IPS DF 19.7 (cell line): ENCODE measurements around the gene CEP164.
"Not testable (repeated sequence)": the region's sequence is repeated elsewhere in the genome, so short reads cannot be mapped to it uniquely, and the experiment has no call there.

Experiments used
- DNase-seq: peaks from one replicate; pipeline ENCODE4 v3.0.0-alpha.2; 2013; ENCODE audit warnings: low read depth, low spot score

CEP164 gene

DNA sequence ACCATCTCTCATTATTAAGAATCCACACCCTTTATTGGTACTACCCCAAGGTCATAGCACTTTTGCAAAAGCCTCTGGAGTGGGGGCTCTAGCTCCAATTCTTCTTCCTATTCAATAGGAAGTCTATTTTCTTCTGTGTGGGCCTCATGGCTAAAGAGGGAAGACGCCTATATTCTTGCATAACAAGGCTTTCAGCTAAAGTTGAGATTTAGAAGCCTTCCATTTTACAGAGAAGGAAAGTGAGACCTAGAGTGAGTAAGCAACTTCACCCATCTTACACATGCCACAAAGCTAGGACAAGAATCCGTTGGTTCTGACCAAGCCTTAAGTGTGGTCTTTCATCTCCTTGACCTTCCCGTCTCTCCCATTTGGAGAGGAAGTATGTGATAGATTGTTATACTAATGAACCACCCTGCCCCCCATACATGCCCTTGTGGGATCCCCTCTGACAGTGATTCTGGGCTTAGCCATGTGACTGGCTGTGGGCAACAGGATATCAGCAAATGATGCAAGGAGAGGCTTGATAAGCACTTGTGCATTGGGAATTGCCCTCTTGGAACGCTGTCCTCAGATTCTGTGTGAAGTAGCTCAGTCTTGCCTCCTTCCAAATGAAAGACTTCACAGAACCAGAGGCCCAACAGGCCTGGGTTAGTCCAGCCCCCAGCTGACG, 23.9 kb upstream of the CEP164 start:
- no peak for DNase-seq

DNA sequence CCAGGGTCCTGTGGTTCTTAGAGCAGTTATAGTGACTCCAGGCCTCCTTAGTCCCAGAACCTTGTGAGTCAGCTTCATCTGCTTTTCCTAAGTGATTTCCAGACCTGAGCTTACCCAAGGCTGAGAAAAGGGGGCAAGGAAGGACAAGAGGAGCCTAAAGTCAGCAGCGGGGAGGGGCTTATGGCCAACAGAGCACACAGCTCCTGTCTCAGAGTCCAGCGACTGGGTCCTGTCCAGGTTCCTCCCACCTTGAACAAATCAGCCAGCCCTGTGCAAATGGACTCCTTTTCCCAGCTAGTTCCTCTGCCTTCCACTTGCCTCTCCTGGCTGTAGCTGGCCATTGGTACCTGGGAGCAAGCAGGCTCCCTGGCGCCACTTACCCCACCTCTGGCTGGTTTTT, 22.5 kb upstream of the CEP164 start:
- DNase-seq: no peak

DNA sequence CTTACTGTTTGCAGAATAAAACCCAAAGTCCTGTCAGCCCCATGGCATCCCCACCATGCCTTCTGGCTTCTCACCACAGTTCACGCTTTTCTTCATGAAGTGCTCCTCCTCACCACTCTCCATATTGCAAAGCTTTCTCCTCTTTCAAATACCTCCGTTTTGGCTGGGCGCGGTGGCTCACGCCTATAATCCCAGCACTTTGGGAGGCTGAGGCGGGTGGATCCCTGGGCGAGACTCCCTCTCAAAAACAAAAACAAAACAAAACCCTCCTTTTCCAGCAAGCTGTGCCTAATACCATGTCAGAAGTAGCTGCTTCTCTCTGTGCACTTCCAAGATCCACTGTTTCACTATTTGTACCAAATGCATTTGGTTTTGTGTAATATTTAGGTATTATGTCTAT, 18.3 kb upstream of the CEP164 start:
- DNase-seq: no peak

DNA sequence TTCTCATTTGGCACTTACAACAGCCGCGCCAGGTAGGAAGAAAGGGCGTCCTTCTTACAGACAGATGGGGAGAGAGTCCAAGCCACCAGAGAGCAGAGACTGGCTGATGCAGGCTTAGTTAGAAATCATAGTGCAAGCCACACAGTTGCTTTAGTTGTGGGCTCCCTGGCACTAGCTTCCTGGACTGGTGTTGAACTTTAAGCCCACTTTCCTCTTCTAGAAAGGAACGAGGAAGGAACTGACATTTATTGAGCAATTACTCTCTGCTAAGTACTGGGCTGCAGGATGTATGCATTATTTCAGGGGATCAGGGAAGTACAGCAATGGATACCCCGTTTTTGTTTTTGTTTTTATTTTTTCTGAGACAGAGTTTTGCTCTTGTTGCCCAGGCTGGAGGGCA, 14.6 kb upstream of the CEP164 start:
- no peak for DNase-seq

DNA sequence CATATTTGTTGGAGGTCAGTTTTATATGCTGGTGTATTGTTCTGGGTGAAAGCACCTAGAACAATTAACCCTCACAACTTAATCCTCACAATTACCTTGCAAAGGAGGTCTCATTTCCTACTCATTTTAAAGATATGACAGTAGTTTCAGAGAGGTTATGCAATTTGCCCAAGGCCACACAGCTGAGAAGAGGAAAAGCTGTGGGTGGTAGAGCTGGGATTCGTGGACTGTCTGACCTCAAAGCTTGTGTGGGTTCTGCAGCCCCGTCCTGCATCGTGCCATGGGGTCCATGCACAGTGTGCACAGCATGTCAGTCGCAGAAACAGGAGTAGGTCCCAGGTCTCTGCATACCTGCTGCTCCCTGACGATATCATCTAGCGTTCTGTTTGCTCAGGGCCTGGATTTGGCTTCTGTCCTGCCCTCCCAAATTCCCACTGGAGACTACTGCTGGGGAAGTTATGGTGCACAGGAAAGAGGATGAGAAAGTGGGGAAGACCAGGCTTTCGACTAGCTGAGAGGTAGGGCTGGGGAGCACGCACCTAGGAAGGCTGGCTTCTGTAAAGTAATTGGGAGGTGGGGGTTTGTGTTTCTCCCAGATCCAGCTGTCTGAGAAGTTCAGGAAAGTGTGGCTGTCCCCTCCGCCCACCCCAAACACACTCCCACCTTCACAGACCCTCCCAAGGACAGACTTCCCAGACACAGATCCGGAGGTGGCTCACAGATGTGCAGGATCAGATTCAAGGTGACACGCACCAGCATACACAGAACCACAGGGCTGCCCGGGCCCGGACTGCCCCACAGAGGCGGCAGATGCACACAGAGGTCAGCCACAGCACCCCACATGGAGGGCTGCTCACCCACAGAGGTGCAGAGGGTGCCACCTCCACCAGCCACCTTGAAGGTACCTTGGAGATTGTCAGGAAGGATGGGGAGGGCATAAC, 13.6 kb upstream of the CEP164 start:
- no peak for DNase-seq

DNA sequence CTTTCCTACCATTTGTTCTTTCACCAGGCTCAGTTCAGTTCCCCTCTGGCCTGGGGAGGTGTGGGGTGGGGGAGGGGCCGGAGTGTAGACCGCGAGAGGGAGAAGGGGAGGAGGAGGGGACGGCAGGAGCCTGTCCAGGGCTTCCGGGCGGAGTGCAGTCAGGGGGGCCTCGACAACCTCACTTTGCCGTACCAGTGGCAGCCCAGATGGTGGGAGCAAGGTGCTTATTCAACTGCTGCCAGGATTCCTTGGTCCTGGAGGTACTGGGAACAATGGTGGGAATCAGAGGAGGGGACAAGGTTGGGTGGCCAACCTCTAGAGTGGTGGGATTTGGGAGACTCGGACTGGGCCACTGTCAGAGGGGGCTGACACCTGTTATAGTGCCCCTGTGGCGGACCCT, 12.8 kb upstream of the CEP164 start:
- no peak for DNase-seq

DNA sequence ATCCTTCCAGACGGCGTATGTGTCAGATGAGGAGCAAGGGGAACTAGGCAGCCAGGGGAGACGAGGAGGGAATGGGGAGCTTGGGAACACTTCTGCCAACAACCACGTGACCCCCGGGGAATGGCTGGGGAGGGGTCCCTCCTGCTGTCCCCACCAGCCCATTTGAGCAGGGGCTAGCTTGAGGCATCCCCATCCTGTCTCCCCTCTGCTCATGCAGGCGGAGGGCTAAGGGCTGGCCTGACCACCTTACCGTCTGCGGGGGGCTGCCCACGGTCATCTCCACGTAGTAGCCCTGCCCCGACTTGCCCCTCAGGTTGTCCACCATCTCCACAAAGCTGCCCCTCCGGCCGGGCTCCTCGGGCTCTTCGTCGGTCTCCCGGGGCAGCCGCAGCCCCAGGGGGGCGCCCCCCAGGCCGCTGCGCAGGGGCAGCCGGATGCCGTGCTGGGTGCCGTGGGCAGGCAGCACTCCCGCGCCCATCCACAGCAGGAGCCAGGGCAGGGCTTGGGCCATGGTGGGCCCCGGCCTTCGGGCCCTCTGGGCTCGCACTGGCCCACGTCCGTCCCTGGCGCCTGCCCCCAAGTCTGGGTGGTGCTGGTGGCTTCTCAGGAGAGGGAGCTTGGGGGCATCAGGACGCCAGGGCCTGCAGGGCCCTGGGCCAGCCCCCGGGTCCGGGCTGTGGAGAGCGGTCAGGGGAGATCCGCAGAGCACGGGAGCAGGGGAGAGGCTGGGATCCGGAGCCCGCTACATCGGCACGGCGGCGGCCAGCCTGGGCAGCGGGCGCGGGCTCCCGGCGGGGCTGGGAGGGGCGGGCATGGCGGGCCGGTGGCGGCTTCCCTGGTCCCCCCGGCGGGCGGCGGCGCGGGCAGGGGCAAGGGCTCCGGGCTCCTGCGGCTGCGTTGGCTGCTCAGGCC, 12.1 kb upstream of the CEP164 start:
- no peak for DNase-seq

DNA sequence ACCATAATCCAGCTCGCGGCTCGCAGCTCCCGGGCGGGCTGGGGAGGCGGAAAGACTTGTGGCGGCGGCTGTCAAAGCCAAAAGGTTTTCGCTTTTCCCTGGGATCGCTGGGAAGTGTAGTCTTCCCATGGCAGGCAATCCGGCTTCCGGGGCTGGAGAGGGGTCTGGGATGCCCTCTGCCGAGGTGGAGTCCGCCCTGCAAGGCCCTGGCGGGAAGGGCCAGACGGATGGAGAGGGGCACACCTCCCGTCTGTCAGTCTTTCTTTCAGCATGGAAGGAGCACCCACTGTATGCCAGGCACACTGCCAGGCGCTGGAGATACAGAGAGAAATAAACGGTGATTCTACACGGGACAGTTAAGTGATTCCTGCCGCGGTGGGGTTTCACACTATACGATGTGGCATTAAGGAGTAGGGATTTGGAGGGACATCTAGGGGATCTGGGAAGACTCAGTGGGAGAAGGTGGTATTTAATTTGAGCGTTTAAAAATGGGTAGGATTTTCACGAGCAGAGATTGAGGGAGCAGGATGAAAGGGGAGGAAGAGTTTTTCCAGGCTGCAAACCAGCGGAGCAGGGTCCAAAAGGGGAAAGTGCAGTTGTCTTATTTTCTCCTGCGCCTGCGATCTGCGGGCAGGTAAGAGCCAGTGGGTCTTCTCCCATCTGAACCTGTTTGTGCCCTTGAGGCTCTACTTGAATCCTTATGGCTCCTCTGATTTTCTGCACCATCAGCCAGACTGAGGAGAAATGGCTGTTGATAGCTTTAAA, 11.3 kb upstream of the CEP164 start, which contains the start of gene BACE1:
Gene BACE1, minus strand, starts transcription at position 60 of the 765 bp plus-strand sequence. CDS start 461 bp downstream, outside the sequence.
- peak; percentile 73 for DNase-seq

DNA sequence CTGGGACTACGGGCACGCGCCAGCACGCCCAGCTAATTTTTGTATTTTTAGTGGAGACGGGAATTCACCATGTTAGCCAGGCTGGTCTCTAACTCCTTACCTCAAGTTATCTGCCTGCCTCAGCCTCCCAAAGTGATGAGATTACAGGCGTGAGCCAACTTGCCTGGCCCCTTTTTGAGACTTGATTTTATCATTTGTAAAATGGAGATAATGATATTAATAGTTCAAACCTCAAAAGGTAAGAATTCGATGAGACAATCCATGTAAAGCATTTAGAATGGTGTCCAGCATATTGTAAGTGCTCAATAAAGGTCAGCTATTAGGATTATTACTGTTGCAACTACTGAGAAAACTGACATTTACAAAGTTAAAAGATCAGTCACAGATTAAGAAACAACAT, 8.9 kb upstream of the CEP164 start:
- DNase-seq: no peak

DNA sequence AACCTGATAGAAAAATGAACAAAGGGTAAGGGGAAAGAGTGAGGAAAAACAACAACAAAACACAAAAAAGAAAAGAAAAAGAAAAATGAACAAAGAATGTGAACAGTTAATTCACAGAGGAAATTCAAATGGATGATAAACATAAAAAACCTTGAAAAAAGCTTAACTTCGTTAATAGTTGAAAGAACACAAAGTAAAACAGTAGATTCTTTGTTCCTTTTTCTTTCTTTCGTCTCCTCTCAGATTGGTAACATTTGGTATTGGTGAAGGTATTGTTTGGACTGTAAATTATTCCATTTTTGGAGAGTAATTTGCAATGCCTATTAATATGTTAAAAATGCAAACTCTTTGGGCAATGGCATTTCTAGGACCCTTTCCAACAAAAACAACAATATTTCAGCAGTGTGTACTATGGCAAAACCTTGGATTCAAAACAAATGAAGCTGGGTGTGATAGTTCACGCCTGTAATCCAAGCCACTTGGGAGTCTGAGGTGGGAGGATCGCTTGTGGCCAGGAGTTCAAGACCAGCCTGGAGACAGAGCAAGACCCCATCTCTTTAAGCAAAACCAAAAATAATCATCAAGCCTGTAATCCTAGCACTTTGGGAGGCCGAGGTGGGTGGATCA, 8.3 kb upstream of the CEP164 start:
- DNase-seq: no peak

DNA sequence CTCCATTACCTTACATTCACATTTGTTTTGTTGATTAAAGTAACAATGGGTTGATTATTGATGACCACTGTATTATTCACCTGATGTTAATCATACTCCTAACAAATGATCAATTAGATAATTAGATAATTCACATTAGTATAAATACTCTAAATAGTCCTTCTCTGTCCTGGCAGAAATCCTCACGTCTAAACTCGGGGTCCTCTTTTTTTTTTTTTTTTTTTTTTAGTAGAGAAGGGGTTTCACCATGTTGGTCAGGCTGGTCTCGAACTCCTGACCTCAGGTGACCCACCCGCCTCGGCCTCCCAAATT, 443 bp upstream of the CEP164 start:
- DNase-seq: not testable (repeated sequence)

DNA sequence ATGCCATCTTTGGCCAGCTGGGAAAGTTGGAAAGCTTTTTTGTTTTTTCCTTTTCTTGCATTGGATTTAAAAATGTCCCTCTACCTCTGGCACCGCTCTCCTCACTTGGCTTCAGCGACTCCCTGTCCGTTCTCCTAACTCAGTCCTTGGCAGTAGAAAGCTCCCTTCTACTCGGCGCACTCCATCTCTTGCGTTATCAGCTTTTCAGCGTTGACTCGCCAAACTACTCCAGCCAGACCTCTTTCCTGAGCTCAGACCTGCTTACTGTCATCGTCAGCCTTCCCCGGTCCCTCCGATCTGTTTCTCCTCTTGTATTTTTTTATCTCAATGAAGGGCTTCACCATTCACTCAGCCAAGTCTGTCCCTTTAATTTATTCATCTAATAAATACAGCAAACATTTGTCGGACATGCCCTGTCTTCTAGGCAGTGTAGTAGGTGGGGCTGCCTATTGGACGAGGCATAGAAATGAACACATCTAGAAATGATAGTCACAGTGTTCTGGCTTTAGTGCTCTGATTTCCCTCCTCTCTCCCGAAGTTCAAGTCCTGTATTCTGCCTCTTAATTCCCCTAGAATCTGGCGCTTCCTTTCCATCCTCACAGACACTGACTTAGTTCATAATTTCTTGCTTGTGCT, 839 bp downstream of the CEP164 start:
- DNase-seq: peak; percentile 3

DNA sequence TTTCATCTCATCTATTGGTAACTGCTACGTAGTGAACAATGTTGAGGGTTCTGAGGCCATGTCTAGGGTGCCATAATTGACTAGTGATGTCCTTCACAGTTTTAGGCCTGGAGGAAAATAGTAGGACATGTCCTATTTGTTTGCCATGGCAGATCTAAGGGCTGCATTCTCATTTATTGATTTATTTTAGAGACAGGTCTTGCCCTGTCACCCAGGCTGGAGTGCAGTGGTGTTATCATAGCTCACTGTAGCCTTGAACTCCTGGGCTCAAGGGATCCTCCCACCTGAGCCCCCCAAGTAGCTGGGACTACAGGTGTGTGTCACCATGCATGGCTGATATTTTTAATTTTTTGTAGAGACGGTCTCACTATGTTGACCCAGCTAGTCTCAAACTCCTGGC, 5.2 kb downstream of the CEP164 start:
- no peak for DNase-seq

DNA sequence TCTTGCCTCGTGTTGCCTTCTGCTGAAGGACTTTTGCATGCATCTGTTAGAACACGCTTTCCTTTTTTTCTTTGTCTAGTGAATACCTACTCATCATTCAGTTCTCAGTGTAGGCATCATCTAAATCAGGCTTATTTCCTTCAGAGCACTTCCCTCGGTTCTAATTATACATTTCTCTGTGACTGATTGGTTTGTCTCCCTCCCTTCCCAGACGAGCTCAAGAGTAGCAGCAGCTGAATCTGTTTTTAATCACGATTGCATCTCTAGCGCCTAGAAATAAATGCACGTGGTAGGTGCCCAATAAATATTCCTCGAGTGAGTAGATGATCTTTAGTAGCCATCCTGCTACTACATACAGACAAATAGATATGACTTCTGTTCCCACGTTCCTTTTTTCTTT, 6.3 kb downstream of the CEP164 start:
- no peak for DNase-seq

DNA sequence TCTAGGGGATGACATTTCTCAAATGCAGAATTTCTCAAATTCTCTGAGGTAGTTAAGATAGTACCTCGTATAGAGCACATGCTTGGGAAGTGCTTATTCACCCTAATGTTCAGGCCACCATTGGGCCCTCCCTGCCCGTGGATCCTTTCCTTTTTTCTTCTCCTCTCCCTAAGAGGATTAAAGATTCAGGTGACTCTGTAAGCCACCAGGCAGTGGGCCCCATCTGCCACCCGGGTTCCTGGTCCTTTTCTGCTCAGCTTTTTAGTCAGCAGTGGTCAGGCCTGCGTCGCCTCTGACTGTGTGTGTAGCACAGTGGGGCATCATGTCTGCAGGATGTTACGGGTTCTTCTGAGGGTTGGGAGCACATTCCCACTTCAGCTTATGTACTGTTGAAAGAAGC, 7.2 kb downstream of the CEP164 start:
- DNase-seq: no peak

DNA sequence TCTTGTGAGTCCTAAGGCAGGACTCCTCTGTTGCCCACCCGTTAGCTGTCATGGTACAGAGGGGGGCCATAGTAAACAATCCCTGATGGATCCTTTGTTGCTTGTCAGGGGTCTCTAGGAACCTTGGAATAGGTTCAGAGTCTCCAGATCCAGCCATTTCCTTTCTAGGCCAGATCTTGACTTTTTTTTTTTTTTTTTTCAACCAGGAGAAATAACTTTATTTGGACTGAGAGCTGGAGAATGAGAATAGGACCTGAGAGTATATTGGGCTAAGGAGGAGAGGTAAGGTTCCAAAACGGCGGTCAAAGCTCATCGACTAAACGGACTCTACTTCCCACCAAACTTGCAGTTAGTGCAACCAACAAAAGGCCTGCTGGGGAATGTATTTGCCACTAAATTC, 7.7 kb downstream of the CEP164 start:
- DNase-seq: no peak

DNA sequence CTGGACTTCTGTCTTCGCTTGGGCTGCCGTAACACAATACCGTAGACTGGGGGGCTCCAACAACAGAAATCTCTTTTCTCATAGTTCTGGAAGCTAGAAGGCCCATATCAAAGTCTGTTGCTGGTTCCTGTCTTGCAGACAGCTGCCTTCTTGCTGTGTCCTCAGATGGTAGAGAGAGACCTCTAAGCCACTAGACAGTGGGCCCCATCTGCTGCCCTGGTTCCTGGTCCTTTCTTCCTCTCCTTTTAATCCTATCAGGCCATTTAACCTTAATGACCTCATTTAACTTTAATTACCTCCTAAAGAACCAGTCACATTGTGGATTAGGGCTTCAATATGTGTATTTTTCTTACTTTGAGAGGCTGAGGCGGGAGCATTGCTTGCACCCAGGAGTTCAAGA, 9.4 kb downstream of the CEP164 start:
- no peak for DNase-seq

DNA sequence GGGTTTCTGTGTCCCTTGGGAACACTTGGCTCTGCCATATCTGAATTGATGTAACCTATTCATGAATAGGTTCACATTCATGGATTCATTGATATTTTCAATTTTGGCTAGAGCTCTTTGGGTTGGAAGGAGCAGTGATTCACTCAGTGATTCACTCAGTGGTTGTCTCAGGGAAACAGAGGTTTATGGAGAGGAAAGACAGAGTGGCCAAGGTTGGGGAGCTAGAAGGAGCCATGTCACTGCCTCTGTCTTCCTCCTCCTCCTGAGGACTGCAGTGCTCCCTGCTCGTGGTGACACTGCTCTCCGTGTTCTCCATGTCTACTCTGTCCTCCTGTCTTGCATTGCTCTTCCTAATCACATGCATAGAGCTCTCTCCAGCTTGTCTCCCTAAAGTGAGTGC, 17.4 kb downstream of the CEP164 start:
- DNase-seq: no peak

DNA sequence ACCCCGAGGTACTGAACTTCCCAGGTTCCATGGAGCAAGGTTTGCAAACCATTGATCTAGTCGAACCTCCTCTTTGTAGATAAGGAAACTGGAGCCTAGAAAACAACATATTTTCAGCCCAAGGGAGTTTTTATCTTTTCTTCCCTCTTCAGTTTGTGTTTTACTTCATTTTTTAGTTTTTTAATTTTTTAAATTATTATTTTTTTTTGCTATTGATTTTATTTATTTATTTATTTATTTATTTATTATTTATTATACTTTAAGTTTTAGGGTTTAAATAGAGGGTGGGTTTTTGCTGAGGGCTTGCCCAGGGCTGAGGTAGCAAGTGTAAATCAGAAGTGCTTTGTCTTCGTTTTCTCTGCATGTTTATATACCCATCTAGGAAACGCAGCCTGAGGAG, 26.9 kb downstream of the CEP164 start:
- no peak for DNase-seq

DNA sequence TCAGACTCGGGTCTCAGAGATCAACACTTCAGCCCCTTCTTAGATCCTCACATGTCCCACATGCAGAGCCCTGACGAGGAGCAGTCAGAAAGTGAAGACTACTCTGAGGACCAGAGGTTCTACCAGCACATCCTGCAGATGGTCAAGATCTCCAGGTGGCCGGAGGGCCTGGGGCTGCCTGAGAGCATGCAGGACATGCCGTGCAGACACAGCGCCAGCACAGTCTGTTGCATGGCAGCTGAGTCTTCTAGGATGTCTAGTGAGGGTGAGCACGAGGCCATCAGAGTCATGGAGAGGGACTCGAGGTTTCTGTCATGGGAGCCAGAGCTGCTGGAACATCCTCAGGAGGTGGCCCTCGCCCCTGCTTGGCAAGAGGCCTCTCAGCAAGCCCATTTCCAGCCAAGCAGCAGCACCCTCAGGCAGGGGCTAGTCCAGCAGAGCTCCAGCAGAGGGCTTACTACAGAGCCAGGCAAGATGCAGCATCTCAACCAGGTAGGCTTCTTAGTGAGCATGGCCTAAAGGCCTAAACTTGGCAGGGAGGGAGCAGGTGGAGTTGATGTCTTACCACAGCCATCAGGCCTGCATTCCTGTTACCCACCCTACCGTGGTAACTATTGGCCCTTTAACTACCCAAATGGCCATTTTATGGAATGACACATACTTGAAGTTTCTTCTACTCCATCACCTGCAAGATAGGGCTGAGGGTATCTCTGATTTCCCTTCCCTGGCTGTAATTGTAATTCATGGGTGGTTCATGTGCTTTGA, 28.7 kb downstream of the CEP164 start:
- DNase-seq: no peak
